Activated naive CD4-positive, alpha-beta T cell treated with Interleukin-2 at 50 U/mL for 16 hours (primary cell): Measurements from ENCODE around the gene POPDC2.

Experiments
- DNase-seq: peaks from one replicate; pipeline ENCODE4 v3.0.0-alpha.2; 2020

POPDC2 gene

DNA sequence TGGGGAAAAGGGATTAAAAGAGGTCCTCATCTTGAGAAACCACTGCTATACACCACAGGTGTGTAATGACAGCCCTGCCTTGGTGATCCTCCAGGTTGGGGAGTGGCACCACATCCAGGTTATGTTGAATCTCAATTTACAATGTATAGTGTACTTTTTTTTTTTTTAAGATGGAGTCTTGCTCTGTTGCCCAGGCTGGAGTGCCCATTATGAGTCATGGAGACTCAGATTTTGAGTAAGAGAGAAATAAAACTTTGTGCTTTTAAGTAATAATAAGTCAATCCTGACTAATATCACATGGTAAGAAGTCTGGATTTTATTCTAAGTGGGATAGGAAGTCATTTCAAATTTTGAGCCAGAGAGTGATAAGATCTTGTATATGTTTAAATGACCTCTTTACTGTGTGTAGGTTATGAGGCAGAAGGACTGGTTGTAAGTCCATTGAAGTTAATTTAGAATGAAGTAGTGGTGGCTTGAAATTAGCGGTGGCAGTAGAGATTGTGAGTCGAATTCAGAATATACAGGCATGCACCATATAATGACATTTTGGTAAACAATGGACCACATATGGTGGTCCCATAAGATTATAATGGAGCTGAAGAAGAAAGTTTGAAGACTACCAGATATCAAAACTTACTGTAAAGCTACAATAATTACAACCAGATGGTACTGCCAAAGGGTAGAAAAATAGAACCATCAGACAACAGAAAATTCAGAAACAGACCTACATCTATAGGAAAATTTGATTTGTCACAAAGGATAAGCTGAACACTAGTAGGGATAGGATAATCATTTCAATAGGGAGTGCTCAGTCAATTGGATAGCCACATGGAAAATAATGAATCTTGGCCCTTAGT lies 20.7 kb downstream of the POPDC2 start:
- peak; percentile 8 for DNase-seq

DNA sequence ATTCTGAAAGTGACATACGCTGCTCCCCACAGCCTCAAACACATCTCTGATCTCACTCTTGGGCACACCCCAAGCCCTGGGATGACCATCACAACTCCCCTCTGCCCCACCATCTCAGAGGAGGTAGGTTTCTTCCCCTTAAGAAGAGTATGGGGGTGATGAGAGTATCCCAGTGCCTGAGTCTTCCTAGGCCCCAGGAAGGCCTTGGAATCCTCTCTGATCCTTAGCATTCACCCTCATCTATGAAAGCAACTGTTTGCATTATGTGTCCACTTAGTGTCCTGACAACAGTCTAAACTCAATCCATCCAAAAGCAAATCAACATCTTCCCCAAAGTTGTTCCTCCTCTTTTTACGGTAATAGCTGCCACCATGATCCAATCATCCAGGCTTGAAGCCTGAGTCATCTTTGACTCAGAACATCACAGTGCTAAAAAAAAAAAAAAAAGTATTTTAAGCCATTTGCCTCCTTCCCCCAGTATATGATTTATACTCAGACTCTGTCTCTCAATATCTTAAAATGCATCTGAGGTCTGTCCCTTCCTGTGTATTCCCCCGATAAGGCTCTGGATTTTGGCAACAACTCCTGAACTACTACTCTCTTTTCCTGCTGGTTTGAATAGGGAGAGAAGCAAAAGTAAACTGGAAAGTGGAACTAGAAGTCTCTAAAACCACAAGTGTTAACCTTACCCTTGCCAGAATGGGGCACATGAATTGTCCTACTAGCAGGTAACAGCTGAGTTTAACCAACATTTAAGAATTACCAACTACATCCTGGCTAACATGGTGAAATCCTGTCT lies 22.5 kb downstream of the POPDC2 start:
- DNase-seq = no peak

DNA sequence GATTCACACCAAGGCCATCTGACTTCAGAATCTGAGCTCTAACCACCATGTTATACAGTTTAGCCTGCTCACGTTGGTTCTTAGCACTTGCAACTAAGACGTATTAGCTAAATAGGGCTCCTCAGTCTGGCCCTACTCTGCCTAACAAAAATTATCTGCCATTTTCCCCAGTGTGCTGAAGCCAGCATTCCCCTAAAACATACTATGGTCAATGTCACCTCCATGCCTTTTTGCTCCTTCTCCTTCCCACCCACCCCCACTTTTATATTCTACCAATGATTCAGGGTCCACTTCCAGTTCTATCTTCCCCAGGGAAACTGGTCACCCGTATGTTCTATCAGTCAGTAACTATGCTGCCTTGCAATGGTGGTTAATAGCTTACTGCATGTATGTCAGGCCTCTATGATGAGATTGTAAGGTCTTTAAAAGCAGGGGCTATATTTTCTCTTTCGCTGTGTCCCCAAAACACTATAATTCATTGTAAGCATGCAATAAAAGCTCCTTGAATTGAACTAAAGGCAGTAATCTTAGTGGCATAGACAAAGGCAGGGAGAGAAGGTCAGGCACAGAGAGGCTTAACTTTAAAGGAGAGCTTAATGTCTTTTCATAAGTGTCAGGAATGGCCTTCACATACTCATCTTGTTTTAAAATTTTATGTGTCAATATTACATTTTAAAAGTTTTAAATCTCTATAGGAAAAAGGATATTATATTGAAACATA lies 23.3 kb downstream of the POPDC2 start:
- DNase-seq = no peak

DNA sequence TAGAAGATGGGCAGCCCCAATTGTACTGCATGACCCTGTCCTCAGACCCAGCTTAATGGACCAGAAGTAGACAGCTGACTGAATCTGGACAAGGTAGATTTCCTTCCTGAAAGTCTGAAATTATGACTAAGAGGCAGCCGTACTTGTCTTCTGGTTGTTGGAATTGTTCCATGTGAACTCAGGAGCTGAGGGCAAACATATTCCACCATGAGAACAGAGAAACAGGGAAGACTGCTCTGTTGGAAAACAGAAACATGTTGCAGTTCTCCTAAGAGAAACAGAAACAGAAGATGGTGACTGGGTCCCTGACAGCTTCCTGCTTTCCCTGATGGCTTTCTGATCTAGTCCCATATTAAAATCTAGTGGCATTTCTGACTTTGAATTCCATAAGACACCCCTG lies 24.1 kb downstream of the POPDC2 start:
- no peak for DNase-seq

DNA sequence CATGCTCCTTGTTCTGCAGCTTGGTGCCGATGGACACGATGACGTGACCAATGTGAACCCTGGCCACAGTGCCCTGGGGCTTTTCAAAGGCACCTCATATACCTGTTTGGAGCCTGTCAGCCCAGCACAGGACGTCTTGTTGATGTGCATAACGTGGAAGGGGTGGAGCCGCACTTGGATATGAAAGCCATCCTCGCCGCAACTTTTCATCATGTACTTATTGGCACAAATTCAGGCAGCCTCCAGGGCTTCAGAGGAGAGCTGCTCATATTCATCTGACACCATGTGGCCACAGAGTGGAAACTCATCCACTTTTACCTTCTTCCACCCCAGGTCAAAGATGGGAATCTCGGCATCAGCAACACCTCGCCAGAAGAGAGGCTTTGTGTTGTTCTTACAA lies 24.7 kb downstream of the POPDC2 start:
- no peak for DNase-seq

DNA sequence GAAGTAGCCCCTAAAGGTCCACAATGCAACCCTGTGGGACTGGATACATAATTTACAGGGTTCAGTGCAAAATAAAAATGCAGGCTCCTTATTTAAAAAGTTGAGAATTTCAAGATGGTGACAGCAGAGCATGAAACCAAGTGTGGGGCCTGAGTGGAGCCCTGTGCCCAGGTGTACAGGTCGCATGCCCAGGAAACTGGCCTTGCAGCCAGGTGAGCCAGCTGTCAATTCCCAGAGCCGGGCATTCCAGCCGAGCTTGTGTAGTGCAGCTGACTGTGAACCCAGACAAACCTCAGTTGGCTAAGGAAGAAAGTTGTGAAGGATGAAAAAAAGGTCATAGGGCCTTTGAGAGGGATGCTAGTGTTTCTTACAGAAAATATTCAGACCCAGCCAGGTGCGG lies 27.6 kb downstream of the POPDC2 start:
- no peak for DNase-seq

DNA sequence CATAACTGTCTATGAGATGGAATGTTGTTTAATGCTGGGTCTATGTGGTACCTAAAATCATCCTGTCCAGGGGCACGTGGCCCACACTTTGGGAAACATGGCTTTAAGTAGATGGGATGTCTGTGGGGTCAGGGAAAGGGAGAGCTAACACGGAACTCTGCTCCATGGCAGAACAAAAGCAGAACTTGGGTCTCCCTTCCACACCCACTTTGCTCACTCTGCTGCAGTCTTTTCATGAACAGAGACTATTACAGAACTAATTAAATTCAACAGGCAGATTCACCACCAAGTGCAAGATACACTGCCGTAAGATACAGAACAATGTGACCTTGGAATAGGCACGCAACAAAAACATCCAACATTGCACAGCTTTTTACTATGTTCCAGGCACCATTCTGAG lies 28.2 kb downstream of the POPDC2 start:
- DNase-seq = no peak

DNA sequence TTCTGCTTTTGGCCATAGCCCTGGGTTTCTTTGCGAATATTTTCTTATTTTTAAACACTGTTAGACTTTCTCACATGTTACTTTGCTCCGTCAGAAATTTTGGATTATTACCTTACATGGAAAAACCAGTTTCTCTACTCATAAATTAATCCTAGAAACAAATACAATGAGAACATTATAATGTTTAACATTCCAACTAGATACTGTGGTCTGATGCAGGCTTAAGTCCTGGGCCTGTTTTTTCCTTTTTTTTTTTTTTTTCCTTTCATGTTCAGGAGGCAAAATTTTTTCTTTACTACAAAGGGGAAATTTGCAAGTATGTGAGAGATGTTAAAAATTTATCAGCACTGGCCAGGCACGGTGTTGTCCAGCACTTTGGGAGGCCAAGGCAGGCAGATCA lies 28.9 kb downstream of the POPDC2 start:
- DNase-seq = no peak

DNA sequence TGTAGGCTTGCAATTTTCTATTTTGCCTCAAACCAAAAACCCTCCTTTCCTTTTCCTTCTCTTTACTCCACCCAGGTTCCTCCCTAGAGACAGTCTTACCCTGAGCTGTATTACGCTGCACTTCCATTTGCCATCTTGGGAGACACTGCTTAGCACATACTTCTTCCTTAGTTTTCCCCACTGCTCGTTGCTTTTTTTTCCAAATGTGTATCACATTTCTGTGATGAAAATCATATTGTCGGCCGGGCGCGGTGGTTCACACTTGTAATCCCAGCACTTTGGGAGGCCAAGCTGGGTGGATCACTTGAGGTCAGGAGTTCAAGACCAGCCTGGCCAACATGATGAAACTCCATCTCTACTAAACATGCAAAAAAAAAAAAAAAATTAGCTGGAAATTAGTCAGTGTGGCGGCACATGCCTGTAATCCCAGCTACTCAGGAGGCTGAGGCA lies 29.5 kb downstream of the POPDC2 start:
- DNase-seq = no peak

DNA sequence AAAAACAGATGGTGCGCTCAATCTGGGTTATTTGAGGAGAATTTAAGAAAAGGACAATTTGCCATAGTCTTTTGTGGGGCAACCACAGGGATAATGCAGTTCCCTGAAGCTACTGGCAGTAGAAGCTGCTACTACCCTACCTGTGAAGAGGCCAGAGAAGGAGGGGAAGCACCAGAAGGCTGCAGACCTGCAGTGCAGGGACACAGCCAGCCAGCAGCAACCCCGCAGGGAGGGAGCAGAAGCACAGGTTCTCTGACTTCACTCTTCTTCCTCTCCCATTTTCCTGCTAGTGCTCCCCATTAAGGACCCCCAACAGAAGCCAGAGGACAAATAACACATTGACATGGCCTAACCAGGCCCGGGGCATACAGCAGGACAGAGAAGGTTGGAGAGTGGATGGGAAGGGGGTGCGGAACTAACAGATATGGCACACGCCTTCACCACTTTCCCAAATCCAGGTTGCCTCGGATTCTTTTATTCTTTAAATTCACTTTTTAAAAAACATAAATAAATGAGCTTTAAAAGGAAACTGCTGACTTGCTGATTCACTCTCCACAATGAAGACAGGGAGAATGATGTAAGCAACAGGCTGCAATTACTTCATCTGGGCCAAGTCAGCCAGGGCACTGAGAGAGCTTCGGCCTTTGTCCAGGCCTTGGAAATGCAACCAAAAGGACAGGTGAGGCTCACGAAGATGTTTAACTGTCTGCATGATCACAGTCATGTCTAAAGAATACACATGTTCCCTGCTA lies 30.1 kb downstream of the POPDC2 start:
- no peak for DNase-seq

DNA sequence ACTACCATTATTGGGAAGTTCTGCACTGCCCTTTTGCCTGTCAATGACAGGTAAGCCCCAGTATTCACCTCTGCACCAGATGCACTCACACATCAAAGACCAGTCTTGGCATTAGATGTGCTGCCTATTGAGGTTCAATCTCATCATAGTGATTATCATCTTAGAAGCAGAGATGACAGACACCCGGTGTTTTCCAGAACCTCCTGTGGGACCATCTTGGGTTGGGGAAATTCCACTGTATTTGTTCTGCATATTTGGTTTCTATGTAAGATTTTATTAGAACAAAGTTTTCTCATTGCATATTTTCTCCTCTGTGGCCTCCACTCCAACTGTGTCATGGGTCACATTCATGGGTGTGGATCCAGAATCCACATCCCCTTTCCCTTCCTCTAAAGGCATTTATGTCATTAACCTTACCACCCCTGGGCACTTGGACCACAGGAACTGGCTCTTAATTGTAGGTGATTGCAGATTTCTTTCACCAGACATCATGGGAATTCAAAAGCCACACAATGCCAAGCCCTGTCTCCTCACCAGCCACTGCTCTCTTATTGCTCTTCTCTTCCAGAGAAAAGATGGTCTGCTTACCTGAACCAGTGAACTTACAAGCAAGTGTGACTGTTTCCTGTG lies 31.5 kb downstream of the POPDC2 start:
- no peak for DNase-seq

DNA sequence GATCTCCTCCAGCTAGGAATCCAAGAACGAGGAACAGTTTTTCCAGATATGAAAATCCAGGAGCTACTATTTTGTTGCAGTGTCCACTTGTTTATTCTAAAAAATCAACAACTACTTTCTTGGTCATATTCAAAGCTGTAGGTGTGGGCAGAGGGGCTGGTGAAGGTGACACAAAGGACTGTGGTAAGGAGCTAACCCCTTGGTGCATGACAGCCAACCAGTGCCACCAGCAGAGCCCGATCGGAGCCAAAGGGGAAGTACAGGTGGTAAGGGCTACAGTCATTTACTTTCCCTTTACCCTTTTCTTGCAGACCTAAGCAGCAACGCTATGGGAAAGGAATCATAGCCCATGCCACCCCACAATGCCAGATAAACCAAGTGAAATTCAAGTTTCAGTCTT lies 32.0 kb downstream of the POPDC2 start:
- DNase-seq = peak; percentile 58

DNA sequence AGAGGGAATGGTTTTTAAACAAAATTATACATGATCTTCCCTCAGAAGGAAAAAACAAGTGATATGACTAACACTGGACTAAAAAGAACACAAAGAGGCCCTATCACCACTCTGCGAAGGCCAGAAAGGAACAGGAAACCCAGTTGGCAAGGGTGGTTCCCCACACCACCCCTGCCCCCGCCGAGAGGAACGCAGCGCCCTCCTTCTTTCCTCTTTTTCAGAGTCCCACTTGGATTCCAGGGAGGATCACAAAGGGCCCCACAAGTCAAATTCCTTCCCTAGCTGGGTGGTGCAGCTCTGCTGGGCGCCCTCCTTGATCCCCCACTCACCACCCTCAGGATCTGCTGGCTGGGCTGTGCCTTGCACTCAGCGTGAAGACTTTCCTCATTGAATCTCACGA lies 32.9 kb downstream of the POPDC2 start:
- DNase-seq = peak; percentile 32

DNA sequence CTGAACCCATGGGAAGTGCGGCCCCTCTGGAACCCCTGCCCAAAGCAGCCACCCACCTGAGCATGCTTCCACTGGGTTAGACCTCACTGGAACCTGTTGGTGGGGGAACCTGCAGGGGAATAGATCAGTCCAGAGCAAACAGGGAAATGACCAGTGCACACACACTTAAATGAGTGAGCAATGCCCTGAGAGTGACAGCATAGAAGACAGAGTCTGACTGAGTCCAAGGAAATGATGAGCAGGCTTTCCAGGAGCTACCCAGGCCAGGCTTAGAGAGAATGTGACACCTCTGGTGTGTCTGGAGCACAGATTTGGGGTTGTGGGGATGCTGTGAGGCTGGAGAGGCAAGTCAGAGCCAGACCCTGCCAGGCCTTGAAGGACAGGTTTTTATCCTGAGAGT lies 34.2 kb downstream of the POPDC2 start:
- DNase-seq = no peak

DNA sequence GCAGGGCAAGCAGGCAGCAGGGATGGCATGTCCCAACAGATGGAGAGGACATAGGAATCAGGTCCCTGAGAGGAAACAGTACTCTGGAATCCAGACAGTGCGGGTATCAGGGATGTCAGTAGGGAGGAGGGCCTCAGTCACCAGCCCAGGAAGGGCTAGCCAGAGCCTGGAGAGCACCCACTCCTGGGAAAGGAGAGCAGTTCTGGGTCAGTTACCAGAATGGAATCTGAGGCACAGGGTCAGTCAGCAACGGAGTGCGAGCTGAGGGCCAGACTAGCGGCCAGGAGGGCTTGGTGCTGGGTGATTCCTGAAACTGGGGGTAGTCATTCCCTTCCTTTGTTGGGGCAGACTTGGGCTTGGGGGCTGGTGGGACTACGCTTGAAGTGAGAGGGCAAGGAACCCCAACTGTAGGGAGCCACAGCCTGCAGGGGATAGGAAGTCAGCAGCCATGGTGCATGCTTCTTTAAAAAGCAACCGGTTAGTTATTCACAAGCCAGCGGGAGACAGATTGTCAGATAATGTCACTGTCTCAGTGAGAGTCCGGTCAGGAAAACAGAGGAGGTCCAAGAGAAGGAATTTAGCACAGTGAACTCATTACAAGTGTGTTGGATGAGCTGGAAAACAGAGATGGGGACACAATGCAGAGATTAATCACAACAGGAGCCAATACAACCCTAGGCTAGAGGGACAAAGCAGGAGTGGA lies 34.8 kb downstream of the POPDC2 start:
- no peak for DNase-seq

DNA sequence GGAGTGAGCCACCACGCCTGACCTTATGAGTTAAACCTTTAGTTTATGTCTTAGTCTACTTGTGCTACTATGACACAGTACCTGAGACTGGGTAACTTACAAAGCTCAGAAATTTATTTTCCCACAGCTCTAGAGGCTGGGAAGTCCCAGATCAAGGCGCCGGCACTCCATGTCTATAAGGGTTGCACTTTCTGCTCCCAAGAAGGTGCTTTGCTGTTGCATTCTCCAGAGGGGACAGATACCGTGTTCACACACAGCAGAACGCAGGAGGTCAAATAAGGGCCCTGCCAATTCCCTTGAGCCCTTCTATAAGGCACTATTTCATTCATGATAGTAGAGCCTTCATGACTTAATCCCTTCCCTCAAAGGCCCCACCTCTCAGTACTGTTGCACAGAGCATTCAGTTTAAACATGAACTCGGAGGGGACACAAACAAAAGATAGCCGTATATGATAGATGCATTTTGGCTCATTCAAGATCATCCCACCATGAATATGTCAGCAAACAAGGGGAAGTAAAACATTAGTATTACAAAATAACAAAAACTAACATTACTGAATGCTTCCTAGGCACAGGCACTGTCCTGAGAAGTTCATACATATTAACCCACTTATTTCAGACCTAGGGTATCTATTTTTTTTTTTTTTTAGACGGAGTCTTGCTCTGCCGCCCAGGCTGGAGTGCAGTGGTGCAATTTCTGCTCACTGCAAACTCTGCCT lies 36.2 kb downstream of the POPDC2 start:
- DNase-seq = no peak

DNA sequence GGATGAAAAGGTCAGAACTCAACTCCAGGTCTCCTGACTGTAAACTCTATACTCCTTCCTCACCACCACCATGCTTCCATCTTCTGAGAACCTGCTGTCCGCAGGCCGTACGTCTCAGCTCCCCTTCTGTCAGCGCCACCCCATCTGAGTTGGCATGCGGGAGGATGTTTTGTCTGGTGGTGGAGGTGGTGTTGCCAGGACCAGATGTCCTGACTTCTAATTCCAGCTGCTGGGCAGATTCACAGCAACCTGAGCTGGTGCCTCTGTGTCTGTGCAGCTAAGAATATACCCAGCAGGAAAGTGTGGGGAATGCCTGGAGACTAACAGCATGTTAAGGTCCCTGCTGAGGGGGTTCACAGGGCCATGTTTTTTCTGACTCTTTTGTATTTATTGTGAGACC lies 39.5 kb downstream of the POPDC2 start:
- DNase-seq = no peak

DNA sequence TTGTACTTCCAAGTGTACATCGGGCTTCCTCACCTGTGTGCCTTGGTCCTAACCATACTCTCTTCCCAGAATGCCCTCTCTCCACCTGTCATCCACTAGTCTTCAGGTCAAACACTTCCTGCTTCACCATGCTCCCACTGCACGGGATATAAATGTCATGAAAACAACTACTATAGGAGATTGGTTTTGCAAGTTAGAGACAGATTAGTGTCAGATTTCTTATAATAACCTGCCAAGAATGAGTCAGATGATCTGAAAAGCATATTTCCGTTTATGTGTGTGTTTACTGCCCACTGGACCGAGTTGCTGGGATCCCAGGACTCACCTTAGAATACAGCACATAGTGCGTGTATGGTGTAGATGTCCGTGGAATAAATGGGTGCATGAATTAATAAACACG lies 41.3 kb downstream of the POPDC2 start:
- DNase-seq = no peak

DNA sequence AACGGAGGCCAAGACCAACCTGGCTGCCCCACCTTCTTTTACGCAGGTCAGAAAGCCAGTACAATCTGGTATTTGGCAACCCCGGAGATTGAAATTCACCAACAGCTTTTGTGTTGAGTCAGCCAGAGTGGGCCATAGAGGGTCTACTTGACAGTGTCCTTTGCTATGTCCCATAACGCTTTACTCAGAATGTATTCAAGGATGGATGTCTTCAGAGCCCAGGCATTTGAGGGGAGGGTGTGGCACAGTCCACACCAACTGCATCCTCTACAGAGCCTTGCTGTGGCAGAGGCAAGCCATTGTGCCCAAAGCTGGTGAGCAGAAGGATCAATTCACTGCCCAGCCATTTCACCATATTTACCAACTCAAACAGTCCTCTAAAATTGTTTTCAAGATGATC lies 44.3 kb downstream of the POPDC2 start:
- DNase-seq = no peak

DNA sequence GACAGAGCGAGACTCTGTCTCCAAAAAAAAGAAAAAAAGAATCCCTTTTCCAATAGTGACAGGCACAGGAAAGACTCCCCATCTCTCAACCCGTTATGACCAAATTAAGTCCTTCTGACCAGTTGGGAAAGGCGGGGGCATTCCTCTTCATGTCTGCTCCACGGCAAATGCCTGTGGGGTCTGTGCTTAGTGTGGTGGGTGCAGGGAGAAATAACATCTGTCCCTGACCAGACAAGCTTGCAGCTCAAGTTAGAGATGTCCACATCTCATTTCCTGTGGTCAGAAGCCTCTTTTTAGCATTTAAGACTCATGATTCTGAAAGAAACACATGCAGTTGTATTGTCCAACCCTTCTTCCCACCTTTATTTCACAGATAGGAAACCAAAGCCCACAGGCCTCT lies 46.5 kb downstream of the POPDC2 start:
- no peak for DNase-seq

DNA sequence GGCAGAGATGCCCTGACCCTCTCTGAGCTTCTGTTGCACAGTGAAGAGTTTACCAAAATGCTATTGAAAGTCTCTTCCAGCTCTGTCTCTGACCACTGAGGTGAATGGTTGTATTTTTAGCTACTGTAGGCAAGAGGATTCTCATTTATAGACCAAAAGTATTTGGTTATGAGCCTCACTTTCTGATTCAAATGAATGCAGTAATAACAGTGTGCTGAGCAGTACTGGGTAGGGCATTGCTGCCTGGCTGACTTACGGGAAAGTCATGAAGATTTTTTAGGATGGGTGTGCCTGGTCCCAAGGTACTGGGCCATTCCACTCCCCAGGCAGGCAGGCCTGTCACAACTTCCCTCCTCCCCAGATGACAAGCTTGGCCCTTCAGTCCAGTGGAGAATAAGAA lies 47.2 kb downstream of the POPDC2 start:
- DNase-seq = no peak
